Naive thymus-derived CD4-positive, alpha-beta T cell (primary cell): ENCODE results near the gene OLFM2. TPM values are rescaled to one million over a fixed set of nuclear protein-coding genes. Genes with fewer than 3 reads are reported as not detected.
A peak's percentile ranks its signal among the peaks of the same experiment; 100 is the strongest.

ENCODE experiments used
- ATAC-seq: fragments of 150-1000 bp; cut with Tn5 transposase; 2 replicates; pipeline ENCODE4 v1.10.0; 2021; ENCODE audit warnings: mild to moderate bottlenecking, moderate library complexity
- CTCF ChIA-PET: fragments of 350-600 bp; sonication (Branson Sonifier 250); formaldehyde crosslinking; loops from one replicate; lab custom pipeline; 2021; ENCODE audit warnings: antibody characterized with exemption; lab: Charles Lee
- POLR2A ChIA-PET: fragments of 350-600 bp; sonication (Branson Sonifier 250); formaldehyde crosslinking; loops from one replicate; lab custom pipeline; 2021; ENCODE audit warnings: antibody characterized with exemption, inconsistent platforms; lab: Charles Lee
- DNase-seq, 9 donors: peaks; one replicate each; pipeline versions ENCODE4 v3.0.0 to v3.0.0-alpha.2; 2020 to 2022; ENCODE audit warnings: mixed read lengths in 1 of 9
- H3K27ac ChIP-seq: one replicate; pipeline ENCODE4 v1.7.0; 2013; ENCODE audit warnings: mild to moderate bottlenecking, low read depth, low read length, moderate library complexity
- H3K27me3 ChIP-seq, 2 donors: one replicate each; pipeline ENCODE4 v1.7.0; 2013; ENCODE audit warnings: low read length in 2 of 2, mild to moderate bottlenecking in 2 of 2, moderate library complexity in 2 of 2; ENCODE audit not compliant: control insufficient read depth in 2 of 2, insufficient read depth in 2 of 2
- H3K36me3 ChIP-seq, 3 experiments: 1 replicate in 2 of 3; 2 replicates in 1 of 3; pipeline ENCODE4 v1.7.0; 2013; ENCODE audit warnings: low read length in 3 of 3, mild to moderate bottlenecking in 3 of 3, moderate library complexity in 1 of 3; ENCODE audit not compliant: insufficient read depth in 3 of 3, control insufficient read depth in 2 of 3
- H3K4me1 ChIP-seq, 2 donors: one replicate each; pipeline ENCODE4 v1.7.0; 2013; ENCODE audit warnings: low read length in 2 of 2, mild to moderate bottlenecking in 2 of 2, moderate library complexity in 1 of 2; ENCODE audit not compliant: control insufficient read depth in 2 of 2, insufficient read depth in 2 of 2
- H3K4me3 ChIP-seq: 2 replicates; pipeline ENCODE4 v1.7.0; 2013; ENCODE audit warnings: mild to moderate bottlenecking, low read length
- H3K9me3 ChIP-seq, 3 experiments: 1 replicate in 2 of 3; 2 replicates in 1 of 3; pipeline ENCODE4 v1.7.0; 2013; ENCODE audit warnings: low read length in 3 of 3; ENCODE audit not compliant: control insufficient read depth in 2 of 3
- H3K27ac Mint-ChIP-seq, 9 donors: one replicate each; pipeline ENCODE4 v1.8.0; 2020 to 2022; ENCODE audit warnings: mixed read lengths in 9 of 9, mild to moderate bottlenecking in 8 of 9, moderate library complexity in 5 of 9, inconsistent platforms in 2 of 9
- H3K27me3 Mint-ChIP-seq, 5 donors: one replicate each; pipeline ENCODE4 v1.8.0; 2021 to 2022; ENCODE audit warnings: mixed read lengths in 5 of 5, mild to moderate bottlenecking in 1 of 5
- H3K36me3 Mint-ChIP-seq, 5 donors: one replicate each; pipeline ENCODE4 v1.8.0; 2020 to 2022; ENCODE audit warnings: mixed read lengths in 5 of 5, mild to moderate bottlenecking in 3 of 5, inconsistent platforms in 1 of 5
- H3K4me1 Mint-ChIP-seq, 7 donors: one replicate each; pipeline ENCODE4 v1.8.0; 2020 to 2022; ENCODE audit warnings: mixed read lengths in 7 of 7, mild to moderate bottlenecking in 3 of 7, inconsistent platforms in 1 of 7
- H3K4me3 Mint-ChIP-seq, 10 donors: one replicate each; pipeline ENCODE4 v1.8.0; 2020 to 2022; ENCODE audit warnings: mild to moderate bottlenecking in 10 of 10, mixed read lengths in 10 of 10, moderate library complexity in 6 of 10, inconsistent platforms in 2 of 10
- H3K9me3 Mint-ChIP-seq, 11 donors: one replicate each; pipeline ENCODE4 v1.8.0; 2020 to 2022; ENCODE audit warnings: mixed read lengths in 11 of 11, mild to moderate bottlenecking in 4 of 11, inconsistent platforms in 1 of 11, moderate library complexity in 1 of 11
- intact Hi-C, 2 donors: fragments of 100-400 bp; cut with micrococcal nuclease; formaldehyde crosslinking; loops; one replicate each; pipeline ENCODE4 v1.15.1; 2023
- polyA plus RNA-seq, 2 donors: library from polyadenylated mRNA; unstranded; fragments of 300-500 nt; fragmentation: Illumina TruSeq; gene quantifications; one replicate each; pipeline ENCODE4 v1.2.3, GENCODE V29; 2021
- total RNA-seq, 6 experiments: library from RNA in 5 of 6; stranded (reverse) in 5 of 6; gene quantifications; 1 replicate in 5 of 6; 2 replicates in 1 of 6; pipeline ENCODE4 v1.2.3 and lab custom pipeline; 2021 to 2026

OLFM2 gene
- total and polyA plus RNA-seq, 7 experiments from 2014 or later: 6.2 to 19.4 (median 14.9) TPM

DNA sequence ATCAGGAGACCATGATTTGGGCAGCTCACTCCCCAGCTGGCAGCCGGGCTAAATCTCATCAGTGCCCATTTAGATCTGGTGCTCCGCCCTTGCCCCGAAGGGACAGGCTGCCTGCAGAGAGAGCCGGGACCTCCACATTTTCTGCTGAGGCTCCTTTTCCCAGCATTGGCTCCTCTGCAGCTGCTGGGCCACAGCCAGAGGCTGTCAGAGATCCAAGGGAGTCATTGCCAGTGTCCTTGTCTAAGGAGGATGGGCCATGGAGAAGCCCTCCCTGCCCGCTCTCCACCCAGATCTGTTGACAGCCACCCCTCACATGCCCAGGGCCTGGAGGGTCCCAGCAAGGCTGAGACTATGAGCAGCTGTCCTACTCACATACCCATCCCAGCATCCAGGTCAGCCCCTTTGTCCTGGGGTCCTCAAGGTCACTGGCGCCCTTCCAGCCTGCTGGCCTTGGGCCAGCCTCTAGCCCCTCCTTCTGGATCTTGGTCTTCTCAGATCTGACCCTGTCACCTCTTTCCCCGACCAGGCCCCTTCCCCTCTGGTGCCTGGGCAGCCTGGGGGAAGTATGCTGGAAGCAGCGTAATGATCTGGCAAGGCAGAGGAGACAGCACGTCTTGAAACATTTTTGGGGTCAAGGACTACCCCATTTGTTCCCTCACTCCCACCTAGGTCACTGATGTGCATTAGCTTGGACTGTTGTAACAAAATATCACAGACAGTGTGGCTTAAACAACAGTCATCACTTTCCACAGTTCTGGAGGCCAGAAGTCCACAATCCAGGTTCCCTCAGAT is 93.3 kb downstream of the OLFM2 start:
- no peak for ATAC-seq
- H3K9me3 Mint-ChIP-seq: peaks cover 0 to 2% (median 0%) of the 10 kb centered on the region in 11 donors
- DNase-seq: no peak
- no peaks in the 10 kb centered on the region for H3K27me3 ChIP-seq
- peaks cover 10 to 52% (median 20%) of the 10 kb centered on the region in 5 donors for H3K36me3 Mint-ChIP-seq
- H3K9me3 ChIP-seq: peaks cover 0 to 3% (median 0%) of the 10 kb centered on the region in 3 experiments
- CTCF ChIA-PET: no interaction called here
- H3K27ac Mint-ChIP-seq: peak overlapping the region in 1 of 9 donors; percentile 70
- H3K4me1 ChIP-seq: no peaks in the 10 kb centered on the region
- POLR2A ChIA-PET: interaction anchor here (1.1 kb wide), 1 partner anchor 15 kb away, joined by 3 read pairs; no protein-coding TSS in a partner anchor
- no peaks in the 10 kb centered on the region for H3K27me3 Mint-ChIP-seq
- H3K27ac ChIP-seq: no peak overlapping the region
- H3K4me3 ChIP-seq: no peak overlapping the region
- H3K4me3 Mint-ChIP-seq: no peak overlapping the region
- intact Hi-C loops: no loop called here
- H3K4me1 Mint-ChIP-seq: peaks cover 17 to 43% (median 24%) of the 10 kb centered on the region in 7 donors
- peaks cover 0 to 98% (median 15%) of the 10 kb centered on the region in 3 experiments for H3K36me3 ChIP-seq

- peaks cover 0 to 66% (median 11%) of the 10 kb centered on the region in 3 experiments for H3K36me3 ChIP-seq
- no peaks in the 10 kb centered on the region for H3K27me3 ChIP-seq
- H3K9me3 Mint-ChIP-seq: peaks cover 0 to 2% (median 0%) of the 10 kb centered on the region in 11 donors
- peaks cover 10 to 11% of the 10 kb centered on the region in 2 donors for H3K4me1 ChIP-seq
- ChIA-PET POLR2A (interaction anchor here (0.7 to 2.1 kb wide), 2 partner anchors 12 to 541 kb away, joined by 3 to 7 read pairs; partner anchors contain the start of genes TYK2 and UBL5), CTCF (no interaction called here)
- H3K4me3 ChIP-seq: no peak overlapping the region
- DNase-seq (no peak), ATAC-seq (no peak)
- no peak overlapping the region for H3K4me3 Mint-ChIP-seq
- H3K27me3 Mint-ChIP-seq: no peaks in the 10 kb centered on the region
- no peak overlapping the region for H3K27ac ChIP-seq
- peaks cover 0 to 3% (median 0%) of the 10 kb centered on the region in 3 experiments for H3K9me3 ChIP-seq
- no peak overlapping the region for H3K27ac Mint-ChIP-seq
- H3K4me1 Mint-ChIP-seq: peaks cover 15 to 32% (median 28%) of the 10 kb centered on the region in 7 donors
- H3K36me3 Mint-ChIP-seq: peaks cover 10 to 37% (median 17%) of the 10 kb centered on the region in 5 donors
- intact Hi-C loops: no loop called here
Observed at GRCh38 chr19:9839415-9839814, 96.9 kb downstream of the OLFM2 start.

DNA sequence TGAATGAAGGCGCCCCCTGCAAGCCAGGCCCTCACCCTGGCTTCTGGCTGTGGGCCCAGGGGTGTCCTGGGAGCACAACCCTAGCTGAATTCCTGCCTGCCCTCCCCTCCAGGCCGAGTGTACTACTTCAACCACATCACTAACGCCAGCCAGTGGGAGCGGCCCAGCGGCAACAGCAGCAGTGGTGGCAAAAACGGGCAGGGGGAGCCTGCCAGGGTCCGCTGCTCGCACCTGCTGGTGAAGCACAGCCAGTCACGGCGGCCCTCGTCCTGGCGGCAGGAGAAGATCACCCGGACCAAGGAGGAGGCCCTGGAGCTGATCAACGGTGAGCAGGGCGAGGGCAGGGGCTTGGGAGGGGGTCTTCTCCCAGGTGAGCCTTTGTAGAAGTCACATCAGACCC is 98.0 kb downstream of the OLFM2 start:
- CTCF ChIA-PET: interaction anchor here (0.8 kb wide), 1 partner anchor 77 kb away, joined by 5 read pairs; no protein-coding TSS in a partner anchor
- POLR2A ChIA-PET: interaction anchor here (0.9 kb wide), 1 partner anchor 20 kb away, joined by 3 read pairs; no protein-coding TSS in a partner anchor
- peaks cover 0 to 55% (median 6%) of the 10 kb centered on the region in 3 experiments for H3K36me3 ChIP-seq

GRCh38 chr19:9836021-9836420 is 100.3 kb downstream of the OLFM2 start:
- intact Hi-C loops: no loop called here

More for the DNA sequence above, 98.0 kb downstream of the OLFM2 start:
- intact Hi-C loops: no loop called here
- peaks cover 0 to under 1% (median 0%) of the 10 kb centered on the region in 11 donors for H3K9me3 Mint-ChIP-seq
- H3K4me3 Mint-ChIP-seq: no peak overlapping the region
- H3K27ac ChIP-seq: no peak overlapping the region
- H3K9me3 ChIP-seq: peaks cover 0 to under 1% (median 0%) of the 10 kb centered on the region in 3 experiments
- H3K4me1 Mint-ChIP-seq: peaks cover 15 to 33% (median 28%) of the 10 kb centered on the region in 7 donors
- DNase-seq (no peak), ATAC-seq (no peak)
- no peaks in the 10 kb centered on the region for H3K27me3 ChIP-seq
- no peaks in the 10 kb centered on the region for H3K27me3 Mint-ChIP-seq
- no peak overlapping the region for H3K4me3 ChIP-seq
- H3K4me1 ChIP-seq: peaks cover 10 to 11% of the 10 kb centered on the region in 2 donors
- peak overlapping the region in 2 of 9 donors; percentile 41 to 58 for H3K27ac Mint-ChIP-seq
- H3K36me3 Mint-ChIP-seq: peaks cover 7 to 29% (median 15%) of the 10 kb centered on the region in 5 donors

GRCh38 chr19:9835507-9835949 is 100.8 kb downstream of the OLFM2 start:
- CTCF ChIA-PET: interaction anchor here (0.6 to 1.3 kb wide), 4 partner anchors 10 to 78 kb away, joined by 3 to 7 read pairs (median 3); no protein-coding TSS in a partner anchor
- ATAC-seq (peak; percentile 0), DNase-seq (peak in 1 of 9 donors; percentile 30)
- H3K36me3 Mint-ChIP-seq: peaks cover 0 to 8% (median 4%) of the 10 kb centered on the region in 5 donors
- peaks cover 15 to 27% (median 20%) of the 10 kb centered on the region in 7 donors for H3K4me1 Mint-ChIP-seq
- peaks cover 0 to 31% (median 0%) of the 10 kb centered on the region in 3 experiments for H3K36me3 ChIP-seq
- intact Hi-C loops: loop anchor here (1.0 to 2.0 kb wide), 15 partner anchors 8 to 695 kb away; partner anchors contain the start of genes FBXL12 (in 2 of the 2), UBL5 (in 2 of the 2), RAVER1 (in 1 of the 2) and SHFL (in 1 of the 2)
- H3K4me3 ChIP-seq: peak overlapping the region; percentile 51
- peak overlapping the region; percentile 71 for H3K27ac ChIP-seq
- H3K27me3 Mint-ChIP-seq: no peaks in the 10 kb centered on the region
- peak overlapping the region; percentile 83 to 96 (median 88) for H3K4me3 Mint-ChIP-seq
- POLR2A ChIA-PET: interaction anchor here (0.6 to 2.2 kb wide), 8 partner anchors 9 to 1539 kb away, joined by 3 to 8 read pairs (median 4); partner anchors contain the start of gene SWSAP1
- H3K4me1 ChIP-seq: peaks cover 10 to 11% of the 10 kb centered on the region in 2 donors
- H3K9me3 ChIP-seq: no peaks in the 10 kb centered on the region
- H3K27ac Mint-ChIP-seq: peak overlapping the region in 8 of 9 donors; percentile 42 to 90 (median 68)
- no peaks in the 10 kb centered on the region for H3K27me3 ChIP-seq
- no peaks in the 10 kb centered on the region for H3K9me3 Mint-ChIP-seq

More at GRCh38 chr19:9836021-9836420, 100.3 kb downstream of the OLFM2 start:
- Mint-ChIP-seq H3K27ac (peak overlapping the region; percentile 42 to 90 (median 69)), H3K36me3 (peaks cover 0 to 10% (median 4%) of the 10 kb centered on the region in 5 donors), H3K4me1 (peaks cover 15 to 27% (median 20%) of the 10 kb centered on the region in 7 donors), H3K9me3 (no peaks in the 10 kb centered on the region), H3K27me3 (no peaks in the 10 kb centered on the region), H3K4me3 (peak overlapping the region; percentile 83 to 96 (median 87))
- H3K4me1 ChIP-seq: peaks cover 10 to 11% of the 10 kb centered on the region in 2 donors
- H3K27ac ChIP-seq: peak overlapping the region; percentile 71
- DNase-seq: no peak
- POLR2A ChIA-PET: interaction anchor here (0.7 to 2.0 kb wide), 4 partner anchors 22 to 70 kb away, joined by 3 to 6 read pairs (median 5); no protein-coding TSS in a partner anchor
- CTCF ChIA-PET: interaction anchor here (0.6 kb wide), 1 partner anchor 27 kb away, joined by 3 read pairs; no protein-coding TSS in a partner anchor
- ATAC-seq: no peak
- H3K36me3 ChIP-seq: peaks cover 0 to 34% (median 3%) of the 10 kb centered on the region in 3 experiments
- no peaks in the 10 kb centered on the region for H3K27me3 ChIP-seq
- peak overlapping the region; percentile 51 for H3K4me3 ChIP-seq
- no peaks in the 10 kb centered on the region for H3K9me3 ChIP-seq
